Heart left ventricle (tissue), 13 donors: Measurements from ENCODE around the gene VMAC.

Experiments
- POLR2A ChIP-seq, 2 donors: fragments of 450-650 bp; IDR thresholded peaks; one replicate each; pipeline ENCODE4 v1.6.1; 2017; ENCODE audit warnings: antibody characterized with exemption in 2 of 2, mild to moderate bottlenecking in 2 of 2, moderate library complexity in 2 of 2
- TF ChIP-seq, protein P1 (sequence below), 12 donors: fragments of 200-600 bp; sonication (generic) in 4 of 12; IDR thresholded peaks; one replicate each; pipeline versions ENCODE4 v1.5.0 to v1.8.0; 2018 to 2022; ENCODE audit warnings: antibody characterized with exemption in 12 of 12, mild to moderate bottlenecking in 5 of 12
- donor health status: ischemic (EF 13 %, LVEDD 7.1; RV severe dilation, severe dysfunction).
- donor health status: DM: no; HTN: yes; CAD: no.
- donor health status: DM: no; HTN: no; CAD: no.
- donor health status: ischemic (EF 25% LVEDD 6.9; RV normal size, moderate dysfunction).
- donor health status: ischemic (EF 25% LVEDD 5.7; RV mildly dilated, moderate dysfunction).
- donor health status: ischemic (EF 35%, LVEDD 5.7; RV mildly dilated, moderate dysfunction).
- donor health status: nonischemic (EF 11% LVEDD 7.7; RV severe dilation, severe dysfunction).
- donor health status: DM: yes; HTN: yes; CAD: no.
- donor health status: PGD.
- donor health status: ischemic (EF 29% LVEDD 5.4; RV normal size, mild dysfunction).
- donor health status: nonischemic (EF 23%, LVEDD 6.1; RV moderate dilation, normal function).

DNA sequence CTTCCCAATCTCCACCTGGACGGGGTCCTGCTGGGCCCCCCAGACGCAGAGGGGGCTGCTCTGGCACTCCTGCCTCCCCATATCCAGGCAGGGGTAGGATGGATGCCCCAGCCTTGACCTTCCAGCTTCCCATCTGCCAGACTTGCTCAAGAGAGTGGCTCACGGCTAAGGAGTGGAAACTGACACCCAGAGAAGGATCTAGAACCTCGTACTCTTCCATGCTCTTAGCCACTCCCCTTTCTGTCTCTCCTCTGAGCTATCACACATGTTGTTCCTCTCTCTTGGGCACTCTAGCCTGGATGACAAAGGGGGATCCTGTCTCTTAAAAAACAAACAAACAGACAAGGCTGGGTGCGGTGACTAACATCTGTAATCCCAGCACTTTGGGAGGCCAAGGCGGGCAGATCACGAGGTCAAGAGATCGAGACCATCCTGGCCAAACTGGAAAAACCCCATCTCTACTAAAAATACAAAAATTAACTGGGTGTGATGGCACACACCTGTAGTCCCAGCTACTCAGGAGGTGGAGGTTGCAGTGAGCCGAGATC is 22.2 kb upstream of the VMAC start:
- TF ChIP-seq, protein P1, sequence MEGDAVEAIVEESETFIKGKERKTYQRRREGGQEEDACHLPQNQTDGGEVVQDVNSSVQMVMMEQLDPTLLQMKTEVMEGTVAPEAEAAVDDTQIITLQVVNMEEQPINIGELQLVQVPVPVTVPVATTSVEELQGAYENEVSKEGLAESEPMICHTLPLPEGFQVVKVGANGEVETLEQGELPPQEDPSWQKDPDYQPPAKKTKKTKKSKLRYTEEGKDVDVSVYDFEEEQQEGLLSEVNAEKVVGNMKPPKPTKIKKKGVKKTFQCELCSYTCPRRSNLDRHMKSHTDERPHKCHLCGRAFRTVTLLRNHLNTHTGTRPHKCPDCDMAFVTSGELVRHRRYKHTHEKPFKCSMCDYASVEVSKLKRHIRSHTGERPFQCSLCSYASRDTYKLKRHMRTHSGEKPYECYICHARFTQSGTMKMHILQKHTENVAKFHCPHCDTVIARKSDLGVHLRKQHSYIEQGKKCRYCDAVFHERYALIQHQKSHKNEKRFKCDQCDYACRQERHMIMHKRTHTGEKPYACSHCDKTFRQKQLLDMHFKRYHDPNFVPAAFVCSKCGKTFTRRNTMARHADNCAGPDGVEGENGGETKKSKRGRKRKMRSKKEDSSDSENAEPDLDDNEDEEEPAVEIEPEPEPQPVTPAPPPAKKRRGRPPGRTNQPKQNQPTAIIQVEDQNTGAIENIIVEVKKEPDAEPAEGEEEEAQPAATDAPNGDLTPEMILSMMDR (IDR thresholded peaks at IDR 0.05): no peak
- no peak for TF ChIP-seq POLR2A (IDR thresholded peaks at IDR 0.05)
